SK-N-SH treated with all-trans-retinoic acid at 6 μM for 48 hours (cell line): ENCODE results near the gene CDK5RAP2.

Experiments used
- ATAC-seq: fragments of 200-7000 bp; cut with Tn5 transposase; 3 replicates; pipeline ENCODE4 v1.9.1; 2020; ENCODE audit warnings: mild to moderate bottlenecking, moderate library complexity
- ARNTL ChIP-seq: fragments of 450-650 bp; formaldehyde crosslinking; IDR thresholded peaks from 2 replicates; pipeline ENCODE4 v1.5.0; 2020; ENCODE audit warnings: low read depth, mild to moderate bottlenecking, moderate library complexity, borderline replicate concordance
- BACH2 ChIP-seq: fragments of 250-450 bp; sonication (Bioruptor Pico); IDR thresholded peaks from 2 replicates; pipeline ENCODE4 v1.9.0; 2021; ENCODE audit warnings: mild to moderate bottlenecking, borderline replicate concordance
- CREB5 ChIP-seq: fragments of 250-450 bp; sonication (Bioruptor Pico); IDR thresholded peaks from 2 replicates; pipeline ENCODE4 v1.5.1; 2020; ENCODE audit warnings: low read depth, mild to moderate bottlenecking, moderate library complexity
- CSDC2 ChIP-seq: fragments of 250-450 bp; sonication (Bioruptor Pico); IDR thresholded peaks from 2 replicates; pipeline ENCODE4 v1.5.0; 2020; ENCODE audit warnings: mild to moderate bottlenecking, moderate library complexity
- CSRNP3 ChIP-seq: fragments of 250-450 bp; sonication (Bioruptor Pico); IDR thresholded peaks from 2 replicates; pipeline ENCODE4 v1.5.1; 2021; ENCODE audit warnings: mild to moderate bottlenecking, moderate library complexity
- ESRRG ChIP-seq: fragments of 250-450 bp; sonication (Bioruptor Pico); IDR thresholded peaks from 2 replicates; pipeline ENCODE4 v1.6.1; 2021; ENCODE audit warnings: mild to moderate bottlenecking
- GLIS3 ChIP-seq: fragments of 250-450 bp; sonication (Bioruptor Pico); IDR thresholded peaks from 2 replicates; pipeline ENCODE4 v1.5.0; 2020; ENCODE audit warnings: mild to moderate bottlenecking, moderate library complexity
- ISL1 ChIP-seq: fragments of 250-450 bp; sonication (Bioruptor Pico); IDR thresholded peaks from 2 replicates; pipeline ENCODE4 v2.1.2; 2022; ENCODE audit warnings: mild to moderate bottlenecking, moderate library complexity
- OSR1 ChIP-seq: fragments of 250-450 bp; sonication (Bioruptor Pico); IDR thresholded peaks from 2 replicates; pipeline ENCODE4 v1.8.0; 2022; ENCODE audit warnings: moderate library complexity, mild to moderate bottlenecking, inconsistent platforms
- PATZ1 ChIP-seq: fragments of 250-450 bp; sonication (Bioruptor Pico); IDR thresholded peaks from 2 replicates; pipeline ENCODE4 v1.8.0; 2020; ENCODE audit warnings: mild to moderate bottlenecking, moderate library complexity, borderline replicate concordance
- POU6F1 ChIP-seq: fragments of 250-450 bp; sonication (Bioruptor Pico); IDR thresholded peaks from 2 replicates; pipeline ENCODE4 v1.8.0; 2021; ENCODE audit warnings: low read depth, mild to moderate bottlenecking, moderate library complexity, borderline replicate concordance
- PPARA ChIP-seq: fragments of 250-450 bp; sonication (Bioruptor Pico); IDR thresholded peaks from 2 replicates; pipeline ENCODE4 v1.5.0; 2020; ENCODE audit warnings: mild to moderate bottlenecking, borderline replicate concordance
- RARB ChIP-seq: fragments of 250-450 bp; sonication (Bioruptor Pico); IDR thresholded peaks from 2 replicates; pipeline ENCODE4 v1.8.0; 2021; ENCODE audit warnings: mild to moderate bottlenecking, moderate library complexity
- SNAI2 ChIP-seq: fragments of 250-450 bp; sonication (Bioruptor Pico); IDR thresholded peaks from 2 replicates; pipeline ENCODE4 v1.5.0; 2020; ENCODE audit warnings: mild to moderate bottlenecking, moderate library complexity
- TCF4 ChIP-seq: fragments of 250-450 bp; sonication (Bioruptor Pico); IDR thresholded peaks from 2 replicates; pipeline ENCODE4 v1.8.0; 2021; ENCODE audit warnings: mild to moderate bottlenecking, moderate library complexity, borderline replicate concordance
- TOX ChIP-seq: fragments of 250-450 bp; sonication (Bioruptor Pico); IDR thresholded peaks from 2 replicates; pipeline ENCODE4 v1.8.0; 2021; ENCODE audit warnings: mild to moderate bottlenecking, moderate library complexity, borderline replicate concordance
- TSHZ2 ChIP-seq: fragments of 250-450 bp; sonication (Bioruptor Pico); IDR thresholded peaks from 2 replicates; pipeline ENCODE4 v1.5.0; 2020; ENCODE audit warnings: mild to moderate bottlenecking, moderate library complexity
- ZC3H10 ChIP-seq: fragments of 250-450 bp; sonication (Bioruptor Pico); IDR thresholded peaks from 2 replicates; pipeline ENCODE4 v1.5.1; 2021; ENCODE audit warnings: mild to moderate bottlenecking, moderate library complexity
- ZFP3 ChIP-seq: fragments of 250-450 bp; sonication (Bioruptor Pico); IDR thresholded peaks from 2 replicates; pipeline ENCODE4 v1.5.0; 2020; ENCODE audit warnings: mild to moderate bottlenecking, moderate library complexity
- ZNF565 ChIP-seq: fragments of 450-650 bp; formaldehyde crosslinking; conservative IDR thresholded peaks from 2 replicates; pipeline ENCODE4 v1.5.0; 2020; ENCODE audit warnings: low read depth, mild to moderate bottlenecking, moderate library complexity
- ZNF70 ChIP-seq: fragments of 450-650 bp; formaldehyde crosslinking; IDR thresholded peaks from 2 replicates; pipeline ENCODE4 v1.5.0; 2020; ENCODE audit warnings: mild to moderate bottlenecking, moderate library complexity
- ZNF8 ChIP-seq: fragments of 450-650 bp; formaldehyde crosslinking; IDR thresholded peaks from 2 replicates; pipeline ENCODE4 v1.5.0; 2020; ENCODE audit warnings: mild to moderate bottlenecking, moderate library complexity

Gene CDK5RAP2

GRCh38 chr9:120572472-120572871 is 7.5 kb downstream of the CDK5RAP2 start:
- ATAC-seq = no peak
- TF ChIP-seq TCF4 (CRISPR knock-in tag) (no peak), CREB5 (CRISPR knock-in tag) (no peak), ZNF565 (no peak), ZNF8 (no peak), BACH2 (CRISPR knock-in tag) (no peak), ZNF70 (no peak), TSHZ2 (CRISPR knock-in tag) (no peak), PPARA (no peak), ARNTL (CRISPR knock-in tag) (no peak), ZC3H10 (CRISPR knock-in tag) (no peak), OSR1 (CRISPR knock-in tag) (no peak), POU6F1 (CRISPR knock-in tag) (no peak)
- TF ChIP-seq, all 23 proteins: peak for 0

GRCh38 chr9:120571443-120572257 is 8.3 kb downstream of the CDK5RAP2 start:
- TF ChIP-seq ZNF565 = no peak
- TF ChIP-seq TOX (CRISPR knock-in tag) = no peak
- no peak for TF ChIP-seq CREB5 (CRISPR knock-in tag)
- no peak for TF ChIP-seq PATZ1 (CRISPR knock-in tag)
- no peak for TF ChIP-seq TCF4 (CRISPR knock-in tag)
- TF ChIP-seq ZNF8 = no peak
- no peak for TF ChIP-seq GLIS3
- no peak for TF ChIP-seq ZFP3 (CRISPR knock-in tag)
- no peak for TF ChIP-seq CSRNP3
- no peak for TF ChIP-seq OSR1 (CRISPR knock-in tag)
- TF ChIP-seq CSDC2 (CRISPR knock-in tag) = no peak
- TF ChIP-seq ESRRG (CRISPR knock-in tag) = no peak
- no peak for TF ChIP-seq TSHZ2 (CRISPR knock-in tag)
- no peak for TF ChIP-seq ISL1 (CRISPR knock-in tag)
- no peak for TF ChIP-seq POU6F1 (CRISPR knock-in tag)
- TF ChIP-seq ZNF70 = no peak
- TF ChIP-seq SNAI2 (CRISPR knock-in tag) = no peak
- TF ChIP-seq BACH2 (CRISPR knock-in tag) = no peak
- TF ChIP-seq RARB (CRISPR knock-in tag) = no peak
- peak; percentile 85 for ATAC-seq
